ENCODE results near the gene PCDHA11.
"Not testable (repeated sequence)": the region's sequence is repeated elsewhere in the genome, so short reads cannot be mapped to it uniquely, and the experiment has no call there.

Gene PCDHA11, protein sequence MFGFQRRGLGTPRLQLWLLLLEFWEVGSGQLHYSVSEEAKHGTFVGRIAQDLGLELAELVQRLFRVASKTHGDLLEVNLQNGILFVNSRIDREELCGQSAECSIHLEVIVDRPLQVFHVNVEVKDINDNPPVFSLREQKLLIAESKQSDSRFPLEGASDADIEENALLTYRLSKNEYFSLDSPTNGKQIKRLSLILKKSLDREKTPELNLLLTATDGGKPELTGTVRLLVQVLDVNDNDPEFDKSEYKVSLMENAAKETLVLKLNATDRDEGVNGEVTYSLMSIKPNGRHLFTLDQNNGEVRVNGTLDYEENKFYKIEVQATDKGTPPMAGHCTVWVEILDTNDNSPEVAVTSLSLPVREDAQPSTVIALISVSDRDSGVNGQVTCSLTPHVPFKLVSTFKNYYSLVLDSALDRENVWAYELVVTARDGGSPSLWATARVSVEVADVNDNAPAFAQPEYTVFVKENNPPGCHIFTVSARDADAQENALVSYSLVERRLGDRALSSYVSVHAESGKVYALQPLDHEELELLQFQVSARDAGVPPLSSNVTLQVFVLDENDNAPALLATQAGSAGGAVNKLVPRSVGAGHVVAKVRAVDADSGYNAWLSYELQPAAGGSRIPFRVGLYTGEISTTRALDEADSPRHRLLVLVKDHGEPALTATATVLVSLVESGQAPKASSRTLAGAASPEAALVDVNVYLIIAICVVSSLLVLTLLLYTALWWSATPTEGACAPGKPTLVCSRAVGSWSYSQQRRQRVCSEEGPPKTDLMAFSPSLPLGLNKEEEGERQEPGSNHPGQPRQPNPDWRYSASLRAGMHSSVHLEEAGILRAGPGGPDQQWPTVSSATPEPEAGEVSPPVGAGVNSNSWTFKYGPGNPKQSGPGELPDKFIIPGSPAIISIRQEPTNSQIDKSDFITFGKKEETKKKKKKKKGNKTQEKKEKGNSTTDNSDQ

GRCh38 chr5:140868721-140869554 lies at the start of gene PCDHA11:
PCDHA11 (plus strand) TSS chr5:140868957; CDS start chr5:140869104, 147 bp downstream.
- DNase-seq, result no peak

DNA sequence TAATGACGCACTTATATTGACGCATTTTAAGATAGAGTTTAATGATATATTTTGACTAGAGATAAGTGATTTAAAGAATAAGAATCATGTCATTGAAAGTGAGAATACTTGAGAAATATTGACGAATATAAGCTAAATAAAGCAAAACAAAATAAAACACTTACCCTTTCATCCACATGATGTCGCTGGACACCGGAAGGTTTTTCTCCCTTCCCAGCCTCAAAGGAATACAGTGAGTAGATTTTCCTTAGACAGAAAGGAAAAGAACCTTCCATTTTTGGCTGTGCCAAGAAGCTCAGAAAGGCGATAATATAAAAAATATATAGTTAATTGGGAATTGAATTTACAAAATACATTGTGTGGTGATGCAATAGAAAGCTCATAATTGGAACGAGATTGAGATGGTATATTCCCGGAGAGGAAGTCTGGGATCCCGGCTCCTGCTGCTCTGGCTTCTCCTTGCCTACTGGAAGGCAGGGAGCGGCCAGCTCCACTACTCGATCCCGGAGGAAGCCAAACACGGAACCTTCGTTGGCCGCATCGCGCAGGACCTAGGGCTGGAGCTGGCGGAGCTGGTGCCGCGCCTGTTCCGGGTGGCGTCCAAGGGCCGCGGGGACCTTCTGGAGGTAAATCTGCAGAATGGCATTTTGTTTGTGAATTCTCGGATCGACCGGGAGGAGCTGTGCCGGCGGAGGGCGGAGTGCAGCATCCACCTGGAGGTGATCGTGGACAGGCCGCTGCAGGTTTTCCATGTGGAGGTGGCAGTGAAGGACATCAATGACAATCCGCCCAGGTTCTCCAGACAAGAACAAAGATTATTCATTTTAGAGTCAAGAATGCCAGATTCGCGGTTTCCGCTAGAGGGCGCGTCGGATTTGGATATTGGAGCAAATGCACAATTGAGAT lies 47.1 kb upstream of the PCDHA11 start, which contains the start of gene PCDHA5:
Gene PCDHA5 (plus strand): TSS at position 239 of the 906 bp plus-strand sequence.
- no peak for DNase-seq

- DNase-seq, result no peak
Measured at GRCh38 chr5:140822281-140822629, 46.5 kb upstream of the PCDHA11 start.

- DNase-seq, result not testable (repeated sequence)
Measured at GRCh38 chr5:140822969-140823368, 45.8 kb upstream of the PCDHA11 start.

GRCh38 chr5:140823475-140823874 lies 45.3 kb upstream of the PCDHA11 start:
- DNase-seq, result no peak

DNA sequence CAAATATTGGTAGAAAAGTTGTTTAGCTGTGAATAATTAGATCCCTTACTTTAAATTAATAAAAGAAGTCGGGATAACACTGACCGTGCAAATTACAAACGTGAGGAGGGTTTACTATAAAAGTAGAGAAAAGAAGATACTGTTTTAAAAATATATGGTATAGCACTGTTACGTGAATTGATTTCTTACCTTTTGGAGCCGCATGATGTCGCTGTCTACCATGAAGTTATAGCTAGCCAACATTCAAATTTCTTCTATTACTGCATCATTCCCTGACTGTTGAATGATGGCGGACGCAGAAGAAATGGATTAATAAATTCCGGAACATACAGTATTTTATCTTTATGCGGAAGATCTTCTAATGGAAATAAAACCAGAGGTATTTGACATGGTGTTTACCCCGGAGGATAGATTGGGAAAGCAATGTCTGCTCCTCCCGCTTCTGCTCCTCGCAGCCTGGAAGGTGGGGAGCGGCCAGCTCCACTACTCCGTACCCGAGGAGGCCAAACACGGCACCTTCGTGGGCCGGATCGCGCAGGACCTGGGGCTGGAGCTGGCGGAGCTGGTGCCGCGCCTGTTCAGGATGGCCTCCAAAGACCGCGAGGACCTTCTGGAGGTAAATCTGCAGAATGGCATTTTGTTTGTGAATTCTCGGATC lies 40.9 kb upstream of the PCDHA11 start, which contains the start of gene PCDHA6:
Gene PCDHA6 (plus strand): TSS at position 257 of the 658 bp plus-strand sequence. CDS start 132 bp downstream, at position 389.
- no peak for DNase-seq

DNA sequence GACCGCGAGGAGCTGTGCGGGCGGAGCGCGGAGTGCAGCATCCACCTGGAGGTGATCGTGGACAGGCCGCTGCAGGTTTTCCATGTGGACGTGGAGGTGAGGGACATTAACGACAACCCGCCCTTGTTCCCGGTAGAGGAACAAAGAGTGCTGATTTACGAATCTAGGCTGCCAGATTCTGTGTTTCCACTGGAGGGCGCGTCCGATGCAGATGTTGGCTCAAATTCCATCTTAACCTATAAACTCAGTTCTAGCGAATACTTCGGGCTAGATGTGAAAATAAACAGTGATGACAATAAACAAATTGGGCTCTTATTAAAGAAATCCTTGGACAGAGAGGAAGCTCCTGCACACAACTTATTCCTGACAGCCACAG lies 40.4 kb upstream of the PCDHA11 start:
- DNase-seq, result no peak

GRCh38 chr5:140829511-140830501 lies 39.0 kb upstream of the PCDHA11 start:
- not testable (repeated sequence) for DNase-seq

GRCh38 chr5:140833993-140834392 lies 34.8 kb upstream of the PCDHA11 start, which contains the start of gene PCDHA7:
PCDHA7 (plus strand) TSS chr5:140834269; CDS start chr5:140834384, 115 bp downstream.
- no peak for DNase-seq

- not testable (repeated sequence) for DNase-seq
Measured at GRCh38 chr5:140834439-140835008, 34.2 kb upstream of the PCDHA11 start.

DNA sequence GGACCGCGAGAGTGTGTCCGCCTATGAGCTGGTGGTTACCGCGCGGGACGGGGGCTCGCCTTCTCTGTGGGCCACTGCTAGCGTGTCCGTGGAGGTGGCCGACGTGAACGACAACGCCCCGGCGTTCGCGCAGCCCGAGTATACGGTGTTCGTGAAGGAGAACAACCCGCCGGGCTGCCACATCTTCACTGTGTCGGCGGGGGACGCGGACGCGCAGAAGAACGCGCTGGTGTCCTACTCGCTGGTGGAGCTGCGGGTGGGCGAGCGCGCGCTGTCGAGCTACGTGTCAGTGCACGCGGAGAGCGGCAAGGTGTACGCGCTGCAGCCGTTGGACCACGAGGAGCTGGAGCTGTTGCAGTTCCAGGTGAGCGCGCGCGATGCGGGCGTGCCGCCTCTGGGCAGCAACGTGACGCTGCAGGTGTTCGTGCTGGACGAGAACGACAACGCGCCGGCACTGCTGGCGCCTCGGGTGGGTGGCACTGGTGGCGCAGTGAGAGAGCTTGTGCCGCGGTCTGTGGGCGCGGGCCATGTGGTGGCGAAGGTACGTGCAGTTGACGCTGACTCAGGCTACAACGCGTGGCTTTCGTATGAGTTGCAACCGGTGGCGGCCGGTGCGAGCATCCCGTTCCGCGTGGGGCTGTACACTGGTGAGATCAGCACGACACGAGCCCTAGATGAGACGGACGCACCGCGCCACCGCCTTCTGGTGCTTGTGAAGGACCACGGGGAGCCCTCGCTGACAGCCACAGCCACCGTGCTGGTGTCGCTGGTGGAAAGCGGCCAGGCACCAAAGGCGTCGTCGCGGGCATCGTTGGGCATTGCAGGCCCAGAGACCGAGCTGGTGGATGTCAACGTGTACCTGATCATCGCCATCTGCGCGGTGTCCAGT lies 32.9 kb upstream of the PCDHA11 start:
- no peak for DNase-seq

DNA sequence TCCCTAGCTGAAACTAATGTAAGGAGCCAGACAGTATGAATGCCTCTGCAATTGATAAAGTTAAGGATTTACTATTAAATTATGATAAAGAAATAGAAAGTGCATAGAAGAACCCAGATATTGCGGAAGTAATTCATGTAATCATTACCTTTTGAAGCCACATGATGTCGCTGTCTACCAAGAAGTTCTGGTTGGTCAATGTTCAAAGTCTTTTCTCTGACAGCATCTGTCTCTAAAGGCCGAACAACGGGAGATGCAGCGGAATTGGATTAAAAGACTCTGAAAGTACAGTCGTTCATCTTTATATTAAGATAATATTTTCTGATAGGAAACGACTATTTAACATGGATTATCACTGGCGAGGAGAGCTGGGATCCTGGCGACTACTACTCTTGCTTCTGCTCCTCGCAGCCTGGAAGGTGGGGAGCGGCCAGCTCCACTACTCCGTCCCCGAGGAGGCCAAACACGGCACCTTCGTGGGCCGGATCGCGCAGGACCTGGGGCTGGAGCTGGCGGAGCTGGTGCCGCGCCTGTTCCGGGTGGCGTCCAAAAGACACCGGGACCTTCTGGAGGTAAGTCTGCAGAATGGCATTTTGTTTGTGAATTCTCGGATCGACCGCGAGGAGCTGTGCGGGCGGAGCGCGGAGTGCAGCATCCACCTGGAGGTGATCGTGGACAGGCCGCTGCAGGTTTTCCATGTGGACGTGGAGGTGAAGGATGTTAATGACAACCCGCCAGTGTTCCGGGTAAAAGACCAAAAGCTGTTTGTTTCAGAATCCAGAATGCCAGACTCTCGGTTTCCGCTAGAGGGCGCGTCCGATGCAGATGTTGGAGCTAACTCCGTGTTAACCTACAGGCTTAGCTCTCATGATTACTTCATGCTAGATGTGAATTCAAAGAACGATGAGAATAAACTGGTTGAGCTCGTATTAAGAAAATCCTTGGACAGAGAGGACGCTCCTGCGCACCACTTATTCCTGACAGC lies 27.5 kb upstream of the PCDHA11 start, which contains the start of gene PCDHA8:
Gene PCDHA8 (plus strand): TSS at position 210 of the 985 bp plus-strand sequence. CDS start 135 bp downstream, at position 345.
- DNase-seq, result no peak

GRCh38 chr5:140842798-140843733 lies 25.7 kb upstream of the PCDHA11 start:
- DNase-seq, result no peak

DNA sequence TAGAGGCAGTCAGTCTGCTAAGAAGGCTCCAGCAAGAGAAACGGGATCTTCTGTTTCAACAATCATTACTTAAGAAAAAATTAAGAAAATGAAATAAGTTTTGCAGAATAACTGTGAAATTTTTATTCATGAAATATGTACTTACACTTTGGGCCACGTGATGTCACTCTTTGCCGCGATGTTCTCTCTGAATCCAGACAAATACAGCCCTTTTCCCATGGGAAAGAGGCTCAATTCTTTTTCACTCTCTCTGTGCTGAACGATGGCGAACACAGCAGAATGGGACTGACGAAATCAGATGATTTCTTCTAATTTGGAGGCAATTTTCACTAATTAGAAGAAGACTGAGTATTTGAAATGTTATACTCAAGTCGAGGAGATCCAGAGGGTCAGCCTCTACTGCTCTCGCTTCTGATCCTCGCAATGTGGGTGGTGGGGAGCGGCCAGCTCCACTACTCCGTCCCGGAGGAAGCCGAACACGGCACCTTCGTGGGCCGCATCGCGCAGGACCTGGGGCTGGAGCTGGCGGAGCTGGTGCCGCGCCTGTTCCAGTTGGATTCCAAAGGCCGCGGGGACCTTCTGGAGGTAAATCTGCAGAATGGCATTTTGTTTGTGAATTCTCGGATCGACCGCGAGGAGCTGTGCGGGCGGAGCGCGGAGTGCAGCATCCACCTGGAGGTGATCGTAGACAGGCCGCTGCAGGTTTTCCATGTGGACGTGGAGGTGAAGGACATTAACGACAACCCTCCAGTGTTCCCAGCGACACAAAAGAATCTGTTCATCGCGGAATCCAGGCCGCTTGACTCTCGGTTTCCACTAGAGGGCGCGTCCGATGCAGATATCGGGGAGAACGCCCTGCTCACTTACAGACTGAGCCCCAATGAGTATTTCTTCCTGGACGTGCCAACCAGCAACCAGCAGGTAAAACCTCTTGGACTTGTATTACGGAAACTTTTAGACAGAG lies 20.3 kb upstream of the PCDHA11 start, which contains the start of gene PCDHA9:
Gene PCDHA9 (plus strand): TSS at position 244 of the 964 bp plus-strand sequence. CDS start 114 bp downstream, at position 358.
- DNase-seq, result not testable (repeated sequence)

Data from HCEC 1CT (cell line).